ENCODE results near the gene TNFAIP2. TPM values are rescaled to one million over a fixed set of nuclear protein-coding genes. Genes with fewer than 3 reads are reported as not detected.
A peak's percentile ranks its signal among the peaks of the same experiment; 100 is the strongest.

The TNFAIP2 gene
- total and polyA plus RNA-seq, 2 experiments from 2014 or later, result 9.9 to 14.1 TPM

GRCh38 chr14:103103461-103104388 is 19.5 kb upstream of the TNFAIP2 start:
- Mint-ChIP-seq H3K9me3 (no peaks in the 10 kb centered on the region; the same call in 2 of the 3 replicates), H3K36me3 (ENCODE audit: low read depth) (no peaks in the 10 kb centered on the region), H3K27ac (no peak overlapping the region), H3K4me3 (peak overlapping the region; percentile 57), H3K27me3 (ENCODE audit: insufficient read depth, low read depth, poor library complexity) (peaks cover 64% of the 10 kb centered on the region), H3K4me1 (peaks cover 15% of the 10 kb centered on the region; the same call in 2 of the 3 replicates)
- no peaks in the 10 kb centered on the region for H3K9me2 ChIP-seq (ENCODE audit: insufficient read depth)
- H3K4me1 ChIP-seq (ENCODE audit: insufficient read depth), result peaks cover 14% of the 10 kb centered on the region
- DNase-seq (ENCODE audit: low spot score) (peak; percentile 55), ATAC-seq (peak; percentile 7)
- H3F3A ChIP-seq (replicated peaks; ENCODE audit: low read depth), result 0 out of 2 replicates have a peak, but pooled peaks cover 5% of the 10 kb centered on the region
- no peak for TF ChIP-seq EZH2 (IDR thresholded peaks at IDR 0.05; ENCODE audit: low read depth, unreplicated experiment)
- TF ChIP-seq ZNF114 (CRISPR knock-in tag; IDR thresholded peaks at IDR 0.05), result no peak
- TF ChIP-seq, protein P1, sequence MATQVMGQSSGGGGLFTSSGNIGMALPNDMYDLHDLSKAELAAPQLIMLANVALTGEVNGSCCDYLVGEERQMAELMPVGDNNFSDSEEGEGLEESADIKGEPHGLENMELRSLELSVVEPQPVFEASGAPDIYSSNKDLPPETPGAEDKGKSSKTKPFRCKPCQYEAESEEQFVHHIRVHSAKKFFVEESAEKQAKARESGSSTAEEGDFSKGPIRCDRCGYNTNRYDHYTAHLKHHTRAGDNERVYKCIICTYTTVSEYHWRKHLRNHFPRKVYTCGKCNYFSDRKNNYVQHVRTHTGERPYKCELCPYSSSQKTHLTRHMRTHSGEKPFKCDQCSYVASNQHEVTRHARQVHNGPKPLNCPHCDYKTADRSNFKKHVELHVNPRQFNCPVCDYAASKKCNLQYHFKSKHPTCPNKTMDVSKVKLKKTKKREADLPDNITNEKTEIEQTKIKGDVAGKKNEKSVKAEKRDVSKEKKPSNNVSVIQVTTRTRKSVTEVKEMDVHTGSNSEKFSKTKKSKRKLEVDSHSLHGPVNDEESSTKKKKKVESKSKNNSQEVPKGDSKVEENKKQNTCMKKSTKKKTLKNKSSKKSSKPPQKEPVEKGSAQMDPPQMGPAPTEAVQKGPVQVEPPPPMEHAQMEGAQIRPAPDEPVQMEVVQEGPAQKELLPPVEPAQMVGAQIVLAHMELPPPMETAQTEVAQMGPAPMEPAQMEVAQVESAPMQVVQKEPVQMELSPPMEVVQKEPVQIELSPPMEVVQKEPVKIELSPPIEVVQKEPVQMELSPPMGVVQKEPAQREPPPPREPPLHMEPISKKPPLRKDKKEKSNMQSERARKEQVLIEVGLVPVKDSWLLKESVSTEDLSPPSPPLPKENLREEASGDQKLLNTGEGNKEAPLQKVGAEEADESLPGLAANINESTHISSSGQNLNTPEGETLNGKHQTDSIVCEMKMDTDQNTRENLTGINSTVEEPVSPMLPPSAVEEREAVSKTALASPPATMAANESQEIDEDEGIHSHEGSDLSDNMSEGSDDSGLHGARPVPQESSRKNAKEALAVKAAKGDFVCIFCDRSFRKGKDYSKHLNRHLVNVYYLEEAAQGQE (IDR thresholded peaks at IDR 0.05; ENCODE audit: unreplicated experiment), result no peak
- no peak for TF ChIP-seq ZNF462 (CRISPR knock-in tag; IDR thresholded peaks at IDR 0.05)
- TF ChIP-seq POLR2AphosphoS5 (IDR thresholded peaks at IDR 0.05; ENCODE audit: low read depth), result no peak
- TF ChIP-seq CREB1 (CRISPR knock-in tag; IDR thresholded peaks at IDR 0.05; ENCODE audit: low read depth), result no peak
- TF ChIP-seq EZH2phosphoT487 (IDR thresholded peaks at IDR 0.05; ENCODE audit: unreplicated experiment), result no peak
- TF ChIP-seq STAT1 (IDR thresholded peaks at IDR 0.05; ENCODE audit: unreplicated experiment), result no peak
- no peak for TF ChIP-seq JUNB (IDR thresholded peaks at IDR 0.05; ENCODE audit: unreplicated experiment)
- TF ChIP-seq ZNF331 (CRISPR knock-in tag; IDR thresholded peaks at IDR 0.05; ENCODE audit: low read depth), result no peak
- TF ChIP-seq, protein P2, sequence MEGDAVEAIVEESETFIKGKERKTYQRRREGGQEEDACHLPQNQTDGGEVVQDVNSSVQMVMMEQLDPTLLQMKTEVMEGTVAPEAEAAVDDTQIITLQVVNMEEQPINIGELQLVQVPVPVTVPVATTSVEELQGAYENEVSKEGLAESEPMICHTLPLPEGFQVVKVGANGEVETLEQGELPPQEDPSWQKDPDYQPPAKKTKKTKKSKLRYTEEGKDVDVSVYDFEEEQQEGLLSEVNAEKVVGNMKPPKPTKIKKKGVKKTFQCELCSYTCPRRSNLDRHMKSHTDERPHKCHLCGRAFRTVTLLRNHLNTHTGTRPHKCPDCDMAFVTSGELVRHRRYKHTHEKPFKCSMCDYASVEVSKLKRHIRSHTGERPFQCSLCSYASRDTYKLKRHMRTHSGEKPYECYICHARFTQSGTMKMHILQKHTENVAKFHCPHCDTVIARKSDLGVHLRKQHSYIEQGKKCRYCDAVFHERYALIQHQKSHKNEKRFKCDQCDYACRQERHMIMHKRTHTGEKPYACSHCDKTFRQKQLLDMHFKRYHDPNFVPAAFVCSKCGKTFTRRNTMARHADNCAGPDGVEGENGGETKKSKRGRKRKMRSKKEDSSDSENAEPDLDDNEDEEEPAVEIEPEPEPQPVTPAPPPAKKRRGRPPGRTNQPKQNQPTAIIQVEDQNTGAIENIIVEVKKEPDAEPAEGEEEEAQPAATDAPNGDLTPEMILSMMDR (conservative IDR thresholded peaks at IDR 0.05; ENCODE audit: low read depth in 2 of 2), result no peak
- no peak for TF ChIP-seq NANOG (IDR thresholded peaks at IDR 0.05; ENCODE audit: borderline replicate concordance)
- TF ChIP-seq, protein P3, sequence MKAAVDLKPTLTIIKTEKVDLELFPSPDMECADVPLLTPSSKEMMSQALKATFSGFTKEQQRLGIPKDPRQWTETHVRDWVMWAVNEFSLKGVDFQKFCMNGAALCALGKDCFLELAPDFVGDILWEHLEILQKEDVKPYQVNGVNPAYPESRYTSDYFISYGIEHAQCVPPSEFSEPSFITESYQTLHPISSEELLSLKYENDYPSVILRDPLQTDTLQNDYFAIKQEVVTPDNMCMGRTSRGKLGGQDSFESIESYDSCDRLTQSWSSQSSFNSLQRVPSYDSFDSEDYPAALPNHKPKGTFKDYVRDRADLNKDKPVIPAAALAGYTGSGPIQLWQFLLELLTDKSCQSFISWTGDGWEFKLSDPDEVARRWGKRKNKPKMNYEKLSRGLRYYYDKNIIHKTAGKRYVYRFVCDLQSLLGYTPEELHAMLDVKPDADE (IDR thresholded peaks at IDR 0.05), result no peak
- peaks cover 53% of the 10 kb centered on the region for H3K27me3 ChIP-seq (ENCODE audit: insufficient read depth)
- H3K79me2 ChIP-seq (replicated peaks; ENCODE audit: insufficient read depth), result no peaks in the 10 kb centered on the region
- H2AFZ ChIP-seq, result 0 out of 2 replicates have a peak overlapping the region, but pooled peaks have one; percentile 59
- no peaks in the 10 kb centered on the region for H3K36me3 ChIP-seq (ENCODE audit: insufficient read depth)
- no peak overlapping the region for H3K27ac ChIP-seq (ENCODE audit: low read depth)
- 0 out of 2 replicates have a peak, but pooled peaks cover 3% of the 10 kb centered on the region for H4K20me1 ChIP-seq (replicated peaks; ENCODE audit: insufficient read depth)
- H3K4me2 ChIP-seq, result peak overlapping the region; percentile 77
- H3K4me3 ChIP-seq, result peak overlapping the region; percentile 51; the same call in 1 of the 2 replicates

All from GM23338 (cell line).